Adipocyte (in vitro differentiated cells): Measurements from ENCODE around the gene POLR3K.
"Not testable (repeated sequence)": the region's sequence is repeated elsewhere in the genome, so short reads cannot be mapped to it uniquely, and the experiment has no call there.

Source experiments
- DNase-seq: peaks from one replicate; pipeline ENCODE4 v3.0.0-alpha.2; 2015; ENCODE audit warnings: low read depth
- H3K27me3 ChIP-seq: replicated peaks from 2 replicates; pipeline ENCODE4 v1.7.0; 2013; ENCODE audit warnings: mild to moderate bottlenecking, low read length, moderate library complexity; ENCODE audit not compliant: control insufficient read depth, insufficient read depth
- H3K36me3 ChIP-seq: 2 replicates; pipeline ENCODE4 v1.7.0; 2013; ENCODE audit warnings: low read length, mild to moderate bottlenecking, moderate library complexity; ENCODE audit not compliant: control insufficient read depth, insufficient read depth, severe bottlenecking
- H3K4me1 ChIP-seq: 2 replicates; pipeline ENCODE4 v1.7.0; 2013; ENCODE audit warnings: mild to moderate bottlenecking, low read length, moderate library complexity; ENCODE audit not compliant: control insufficient read depth, insufficient read depth
- H3K4me3 ChIP-seq: 2 replicates; pipeline ENCODE4 v1.7.0; 2013; ENCODE audit warnings: mild to moderate bottlenecking, low read length, moderate library complexity
- H3K9ac ChIP-seq: 2 replicates; pipeline ENCODE4 v1.7.0; 2013; ENCODE audit warnings: mild to moderate bottlenecking, low read length, moderate library complexity
- H3K9me3 ChIP-seq: 2 replicates; pipeline ENCODE4 v1.7.0; 2013; ENCODE audit warnings: mild to moderate bottlenecking, low read length, moderate library complexity; ENCODE audit not compliant: control insufficient read depth

Gene POLR3K

GRCh38 chr16:35678-36305 is 17.6 kb downstream of the POLR3K start:
- H3K27me3 ChIP-seq = no peaks in the 10 kb centered on the region
- peaks cover 7% of the 10 kb centered on the region for H3K4me1 ChIP-seq
- H3K9me3 ChIP-seq = no peaks in the 10 kb centered on the region
- no peak overlapping the region for H3K9ac ChIP-seq
- DNase-seq = no peak
- no peaks in the 10 kb centered on the region for H3K36me3 ChIP-seq
- H3K4me3 ChIP-seq = no peak overlapping the region

GRCh38 chr16:35011-35677 is 18.3 kb downstream of the POLR3K start:
- H3K36me3 ChIP-seq = no peaks in the 10 kb centered on the region
- H3K4me1 ChIP-seq = peaks cover 7% of the 10 kb centered on the region
- no peak overlapping the region for H3K4me3 ChIP-seq
- DNase-seq = no peak
- no peak overlapping the region for H3K9ac ChIP-seq
- no peaks in the 10 kb centered on the region for H3K9me3 ChIP-seq
- no peaks in the 10 kb centered on the region for H3K27me3 ChIP-seq

GRCh38 chr16:34648-34987 is 18.8 kb downstream of the POLR3K start:
- Histone ChIP-seq H3K4me1 (peaks cover 7% of the 10 kb centered on the region), H3K9ac (no peak overlapping the region), H3K4me3 (no peak overlapping the region), H3K27me3 (no peaks in the 10 kb centered on the region), H3K36me3 (no peaks in the 10 kb centered on the region), H3K9me3 (no peaks in the 10 kb centered on the region)
- DNase-seq = no peak

- H3K9ac ChIP-seq = no peak overlapping the region
- no peak for DNase-seq
- no peaks in the 10 kb centered on the region for H3K27me3 ChIP-seq
- H3K4me3 ChIP-seq = no peak overlapping the region
- H3K36me3 ChIP-seq = no peaks in the 10 kb centered on the region
- no peaks in the 10 kb centered on the region for H3K9me3 ChIP-seq
- peaks cover 7% of the 10 kb centered on the region for H3K4me1 ChIP-seq
Measured at GRCh38 chr16:33877-34647, 19.3 kb downstream of the POLR3K start.

GRCh38 chr16:33154-33876 is 20.1 kb downstream of the POLR3K start:
- not testable (repeated sequence) for H3K27me3 ChIP-seq, H3K9ac ChIP-seq, H3K4me1 ChIP-seq, H3K9me3 ChIP-seq, H3K4me3 ChIP-seq, H3K36me3 ChIP-seq, DNase-seq

- DNase-seq, H3K27me3 ChIP-seq, H3K36me3 ChIP-seq, H3K9me3 ChIP-seq, H3K4me1 ChIP-seq, H3K4me3 ChIP-seq, H3K9ac ChIP-seq: not testable (repeated sequence)
Measured at GRCh38 chr16:30627-31026, 22.8 kb downstream of the POLR3K start.

- not testable (repeated sequence) for H3K4me3 ChIP-seq
Measured at GRCh38 chr16:25926-26348, 27.5 kb downstream of the POLR3K start.

GRCh38 chr16:24151-24550 is 29.3 kb downstream of the POLR3K start:
- H3K36me3 ChIP-seq, H3K27me3 ChIP-seq, H3K4me1 ChIP-seq, H3K4me3 ChIP-seq, DNase-seq, H3K9me3 ChIP-seq, H3K9ac ChIP-seq: not testable (repeated sequence)

More at GRCh38 chr16:25926-26348, 27.5 kb downstream of the POLR3K start:
- H3K4me1 ChIP-seq, H3K36me3 ChIP-seq, H3K9me3 ChIP-seq, H3K27me3 ChIP-seq, H3K9ac ChIP-seq, DNase-seq: not testable (repeated sequence)

- not testable (repeated sequence) for H3K4me3 ChIP-seq, DNase-seq, H3K4me1 ChIP-seq, H3K27me3 ChIP-seq, H3K36me3 ChIP-seq, H3K9me3 ChIP-seq, H3K9ac ChIP-seq
Measured at GRCh38 chr16:20886-21285, 32.5 kb downstream of the POLR3K start.

GRCh38 chr16:17062-17765 is 36.2 kb downstream of the POLR3K start:
- not testable (repeated sequence) for H3K4me3 ChIP-seq, H3K9me3 ChIP-seq, H3K27me3 ChIP-seq, DNase-seq, H3K4me1 ChIP-seq, H3K9ac ChIP-seq, H3K36me3 ChIP-seq

- not testable (repeated sequence) for H3K4me1 ChIP-seq, H3K27me3 ChIP-seq, H3K9me3 ChIP-seq, H3K36me3 ChIP-seq, H3K4me3 ChIP-seq, DNase-seq, H3K9ac ChIP-seq
Measured at GRCh38 chr16:10772-11171, 42.6 kb downstream of the POLR3K start.
